Stomach (tissue), 4 donors: ENCODE measurements around the gene TSHZ1.

Experiments
- CTCF ChIP-seq, 7 experiments: fragments of 450-650 bp in 4 of 7; fragments of 200-600 bp in 3 of 7; sonication (generic) in 3 of 7; IDR thresholded peaks; one replicate each; pipeline ENCODE4 v1.5.1; 2016 to 2019; ENCODE audit warnings: antibody characterized with exemption in 7 of 7, control low read depth in 2 of 7, mild to moderate bottlenecking in 1 of 7
- POLR2A ChIP-seq, 4 donors: fragments of 450-650 bp; IDR thresholded peaks; one replicate each; pipeline ENCODE4 v1.6.1; 2016; ENCODE audit warnings: antibody characterized with exemption in 4 of 4, control low read depth in 2 of 4, mild to moderate bottlenecking in 1 of 4, moderate library complexity in 1 of 4

GRCh38 chr18:75335511-75335910 lies 124.9 kb downstream of the TSHZ1 start:
- no peak for TF ChIP-seq CTCF (IDR thresholded peaks at IDR 0.05)
- no peak for TF ChIP-seq POLR2A (IDR thresholded peaks at IDR 0.05)
